Measurements from ENCODE around the gene NTM.

NTM gene

DNA sequence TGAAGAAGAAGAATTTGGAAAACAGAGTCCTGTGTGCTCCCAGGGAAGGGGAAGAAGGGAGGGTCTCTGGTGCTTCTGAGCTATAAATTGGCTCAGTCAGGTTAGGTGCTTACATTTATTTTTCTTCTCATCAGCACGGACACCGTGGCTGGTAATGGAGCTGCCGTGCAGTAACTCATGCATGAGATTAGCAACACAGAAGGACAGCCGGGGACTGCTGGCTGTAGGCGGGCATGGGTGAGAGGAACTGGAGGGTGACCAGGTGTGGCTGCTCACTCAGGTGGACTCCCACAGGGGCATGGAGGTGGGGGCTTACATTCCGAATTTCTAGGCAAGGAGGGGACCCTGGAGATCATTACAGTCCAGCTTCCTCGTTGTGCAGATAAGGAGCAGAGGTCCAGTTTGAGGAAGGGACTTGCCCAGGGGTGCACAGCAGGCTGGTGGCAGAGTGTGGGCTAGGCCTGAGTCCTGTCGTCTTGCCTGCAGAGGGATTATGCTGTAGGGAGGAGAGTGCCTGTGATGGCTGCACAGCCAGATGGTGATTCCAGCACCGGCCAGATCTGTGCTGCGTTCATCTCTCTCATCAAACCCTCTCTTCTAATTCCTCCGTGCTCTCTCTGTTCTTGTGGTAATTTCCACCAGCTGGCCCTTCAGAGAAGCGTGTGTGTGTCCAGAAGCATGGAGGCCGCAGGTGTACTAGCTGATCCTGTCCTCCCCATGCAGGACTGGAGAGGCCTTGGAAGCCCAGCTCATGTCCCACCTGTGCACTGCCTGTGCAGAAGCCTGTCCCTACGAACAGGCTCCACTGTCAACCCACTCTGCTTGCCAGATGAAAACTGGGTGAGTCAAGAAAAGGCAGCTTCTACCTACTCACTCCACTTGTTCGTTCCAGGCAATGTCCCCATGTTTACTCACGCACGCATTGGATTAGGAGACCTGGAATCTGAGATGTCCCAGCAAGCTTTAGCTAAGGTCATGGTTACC, 78.9 kb downstream of the NTM start:
- no peak for DNase-seq (ENCODE audit: low read depth)
- TF ChIP-seq, protein P1, sequence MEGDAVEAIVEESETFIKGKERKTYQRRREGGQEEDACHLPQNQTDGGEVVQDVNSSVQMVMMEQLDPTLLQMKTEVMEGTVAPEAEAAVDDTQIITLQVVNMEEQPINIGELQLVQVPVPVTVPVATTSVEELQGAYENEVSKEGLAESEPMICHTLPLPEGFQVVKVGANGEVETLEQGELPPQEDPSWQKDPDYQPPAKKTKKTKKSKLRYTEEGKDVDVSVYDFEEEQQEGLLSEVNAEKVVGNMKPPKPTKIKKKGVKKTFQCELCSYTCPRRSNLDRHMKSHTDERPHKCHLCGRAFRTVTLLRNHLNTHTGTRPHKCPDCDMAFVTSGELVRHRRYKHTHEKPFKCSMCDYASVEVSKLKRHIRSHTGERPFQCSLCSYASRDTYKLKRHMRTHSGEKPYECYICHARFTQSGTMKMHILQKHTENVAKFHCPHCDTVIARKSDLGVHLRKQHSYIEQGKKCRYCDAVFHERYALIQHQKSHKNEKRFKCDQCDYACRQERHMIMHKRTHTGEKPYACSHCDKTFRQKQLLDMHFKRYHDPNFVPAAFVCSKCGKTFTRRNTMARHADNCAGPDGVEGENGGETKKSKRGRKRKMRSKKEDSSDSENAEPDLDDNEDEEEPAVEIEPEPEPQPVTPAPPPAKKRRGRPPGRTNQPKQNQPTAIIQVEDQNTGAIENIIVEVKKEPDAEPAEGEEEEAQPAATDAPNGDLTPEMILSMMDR (IDR thresholded peaks at IDR 0.05; ENCODE audit: low read depth, low read length, missing control alignments): no peak

GRCh38 chr11:131454490-131454889, 84.1 kb downstream of the NTM start:
- TF ChIP-seq, protein P1 (IDR thresholded peaks at IDR 0.05; ENCODE audit: low read depth, low read length, missing control alignments): no peak
- no peak for DNase-seq (ENCODE audit: low read depth)
- H3K4me3 ChIP-seq (ENCODE audit: low read depth, low read length): no peak overlapping the region

More for the DNA sequence above, 78.9 kb downstream of the NTM start:
- H3K4me3 ChIP-seq (ENCODE audit: low read depth, low read length): no peak overlapping the region

- DNase-seq (ENCODE audit: low read depth): no peak
- no peak overlapping the region for H3K4me3 ChIP-seq (ENCODE audit: low read depth, low read length)
- TF ChIP-seq, protein P1 (IDR thresholded peaks at IDR 0.05; ENCODE audit: low read depth, low read length, missing control alignments): no peak
These were observed 84.6 kb downstream of the NTM start for GRCh38 chr11:131454989-131455388.

DNA sequence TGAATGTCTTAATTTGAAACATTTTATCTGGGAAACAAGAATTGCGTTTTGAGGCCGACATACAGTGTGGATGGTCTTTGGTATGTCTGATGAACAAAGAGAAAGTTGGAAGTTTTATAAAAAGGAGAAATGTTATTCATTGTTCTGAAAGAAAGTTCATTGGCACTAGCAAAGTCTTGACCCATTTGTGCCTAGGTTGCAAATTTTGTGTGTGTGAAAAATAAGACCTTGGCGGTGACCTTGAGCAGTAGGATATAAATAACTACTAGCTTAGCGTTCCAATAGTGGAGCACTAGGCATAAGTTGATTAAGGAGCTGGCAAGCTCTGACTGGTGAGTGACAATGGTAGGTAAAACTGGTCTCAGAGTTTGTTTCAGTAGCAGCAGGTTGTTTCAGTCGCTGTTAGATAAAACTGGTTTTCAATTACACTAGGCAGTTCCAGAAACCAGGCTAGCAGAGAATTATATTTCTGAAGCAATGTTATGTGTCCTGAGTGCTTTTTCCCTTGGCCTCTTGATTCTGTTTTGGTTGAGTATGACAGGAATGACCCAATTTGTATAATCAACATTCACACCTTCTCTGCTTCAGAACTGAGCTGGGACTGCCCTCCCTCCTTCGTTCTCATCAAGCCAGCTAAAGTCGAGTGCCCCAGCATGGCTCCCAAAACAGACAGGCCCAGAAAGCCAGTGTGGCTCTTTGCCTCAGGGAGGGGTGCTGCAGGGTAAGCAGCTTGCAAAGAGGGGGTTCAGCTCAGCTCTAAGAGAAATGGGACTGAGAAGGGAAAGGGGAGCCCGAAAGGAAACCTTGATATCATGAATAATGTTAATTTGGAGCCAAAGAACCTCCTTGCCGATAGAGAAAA, 85.7 kb downstream of the NTM start:
- no peak overlapping the region for H3K4me3 ChIP-seq (ENCODE audit: low read depth, low read length)
- TF ChIP-seq, protein P1 (IDR thresholded peaks at IDR 0.05; ENCODE audit: low read depth, low read length, missing control alignments): no peak
- DNase-seq (ENCODE audit: low read depth): no peak

DNA sequence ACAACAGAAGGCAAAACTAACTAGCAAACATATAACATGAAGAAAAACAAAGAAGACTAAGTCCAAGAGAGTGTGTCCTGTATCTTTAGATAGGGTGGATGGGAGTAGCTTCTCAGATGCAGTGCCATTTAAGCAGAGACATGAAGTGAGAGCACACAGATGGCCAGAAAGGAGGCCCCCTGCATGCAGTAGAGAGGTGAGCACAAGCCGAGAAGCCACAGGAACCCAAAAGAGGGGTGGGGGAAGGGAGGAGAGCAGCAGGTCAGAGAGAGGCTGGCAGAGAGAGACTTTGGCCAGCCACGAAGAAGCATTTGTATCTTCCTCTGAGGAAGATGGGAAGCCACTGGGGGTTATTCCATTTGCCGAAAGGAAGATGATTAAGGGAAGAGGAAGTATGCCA, 86.7 kb downstream of the NTM start:
- DNase-seq (ENCODE audit: low read depth): no peak
- TF ChIP-seq, protein P1 (IDR thresholded peaks at IDR 0.05; ENCODE audit: low read depth, low read length, missing control alignments): no peak
- H3K4me3 ChIP-seq (ENCODE audit: low read depth, low read length): no peak overlapping the region

DNA sequence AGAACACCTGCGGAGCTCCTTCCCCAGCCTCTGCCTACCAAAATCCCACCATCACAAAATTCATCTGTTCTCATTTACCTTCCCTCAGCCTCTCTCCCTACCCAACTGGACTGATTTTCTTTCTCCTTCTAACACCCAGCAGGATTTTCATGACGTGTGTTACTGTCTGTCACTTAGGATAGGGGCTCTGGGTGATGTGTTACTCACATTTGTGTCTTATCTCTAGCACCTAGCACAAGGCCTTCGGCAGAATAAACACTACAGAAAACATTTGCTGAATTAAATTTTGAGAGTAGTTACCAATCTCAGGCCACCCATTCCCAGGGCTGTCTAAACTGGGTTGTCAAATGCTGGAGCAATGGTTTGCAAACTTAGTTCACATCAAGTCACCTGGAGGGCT, 88.0 kb downstream of the NTM start:
- no peak overlapping the region for H3K4me3 ChIP-seq (ENCODE audit: low read depth, low read length)
- TF ChIP-seq, protein P1 (IDR thresholded peaks at IDR 0.05; ENCODE audit: low read depth, low read length, missing control alignments): no peak
- DNase-seq (ENCODE audit: low read depth): no peak

Measured in GM12864 (cell line).